ENCODE data around the gene REL.
"Not testable (repeated sequence)": the region's sequence is repeated elsewhere in the genome, so short reads cannot be mapped to it uniquely, and the experiment has no call there.

The REL gene

GRCh38 chr2:60882971-60883753 is 1.8 kb downstream of the REL start:
- no peak for TF ChIP-seq SUZ12 (IDR thresholded peaks at IDR 0.05; ENCODE audit: extremely low read depth, insufficient read depth, insufficient read length)
- TF ChIP-seq YY1 (IDR thresholded peaks at IDR 0.05; ENCODE audit: insufficient read depth, insufficient read length): no peak
- no peak for TF ChIP-seq ZNF274 (IDR thresholded peaks at IDR 0.05; ENCODE audit: low read depth, low read length)
- no peak for DNase-seq (ENCODE audit: low read depth, low spot score)
- Histone ChIP-seq H3K4me1 (ENCODE audit: insufficient read depth, insufficient read length) (no peaks in the 10 kb centered on the region), H3K36me3 (ENCODE audit: insufficient read depth, insufficient read length, low read length) (no peaks in the 10 kb centered on the region), H3K27me3 (ENCODE audit: insufficient read depth, insufficient read length) (no peaks in the 10 kb centered on the region), H3K4me3 (ENCODE audit: insufficient read length, low read depth) (peak overlapping the region; percentile 33), H3K9ac (ENCODE audit: insufficient read length, low read depth) (peak overlapping the region; percentile 67), H3K9me3 (ENCODE audit: insufficient read depth, low read length) (no peaks in the 10 kb centered on the region)

- Histone ChIP-seq H3K36me3 (ENCODE audit: insufficient read depth, insufficient read length, low read length) (no peaks in the 10 kb centered on the region), H3K4me3 (ENCODE audit: insufficient read length, low read depth) (no peak overlapping the region), H3K4me1 (ENCODE audit: insufficient read depth, insufficient read length) (no peaks in the 10 kb centered on the region), H3K27me3 (ENCODE audit: insufficient read depth, insufficient read length) (no peaks in the 10 kb centered on the region), H3K9ac (ENCODE audit: insufficient read length, low read depth) (no peak overlapping the region), H3K9me3 (ENCODE audit: insufficient read depth, low read length) (no peaks in the 10 kb centered on the region)
- no peak for TF ChIP-seq SUZ12 (IDR thresholded peaks at IDR 0.05; ENCODE audit: extremely low read depth, insufficient read depth, insufficient read length)
- TF ChIP-seq YY1 (IDR thresholded peaks at IDR 0.05; ENCODE audit: insufficient read depth, insufficient read length): no peak
- TF ChIP-seq ZNF274 (IDR thresholded peaks at IDR 0.05; ENCODE audit: low read depth, low read length): no peak
- no peak for DNase-seq (ENCODE audit: low read depth, low spot score)
Measured at GRCh38 chr2:60883896-60884295, 2.5 kb downstream of the REL start.

GRCh38 chr2:60884800-60885199 is 3.4 kb downstream of the REL start:
- Histone ChIP-seq H3K36me3 (ENCODE audit: insufficient read depth, insufficient read length, low read length) (no peaks in the 10 kb centered on the region), H3K27me3 (ENCODE audit: insufficient read depth, insufficient read length) (no peaks in the 10 kb centered on the region), H3K9me3 (ENCODE audit: insufficient read depth, low read length) (no peaks in the 10 kb centered on the region), H3K9ac (ENCODE audit: insufficient read length, low read depth) (no peak overlapping the region), H3K4me1 (ENCODE audit: insufficient read depth, insufficient read length) (no peaks in the 10 kb centered on the region), H3K4me3 (ENCODE audit: insufficient read length, low read depth) (no peak overlapping the region)
- DNase-seq (ENCODE audit: low read depth, low spot score): no peak
- no peak for TF ChIP-seq ZNF274 (IDR thresholded peaks at IDR 0.05; ENCODE audit: low read depth, low read length)
- no peak for TF ChIP-seq YY1 (IDR thresholded peaks at IDR 0.05; ENCODE audit: insufficient read depth, insufficient read length)
- no peak for TF ChIP-seq SUZ12 (IDR thresholded peaks at IDR 0.05; ENCODE audit: extremely low read depth, insufficient read depth, insufficient read length)

GRCh38 chr2:60885683-60886082 is 4.3 kb downstream of the REL start:
- H3K4me3 ChIP-seq (ENCODE audit: insufficient read length, low read depth): no peak overlapping the region
- no peak overlapping the region for H3K9ac ChIP-seq (ENCODE audit: insufficient read length, low read depth)
- H3K27me3 ChIP-seq (ENCODE audit: insufficient read depth, insufficient read length): no peaks in the 10 kb centered on the region
- TF ChIP-seq SUZ12 (IDR thresholded peaks at IDR 0.05; ENCODE audit: extremely low read depth, insufficient read depth, insufficient read length): no peak
- no peak for TF ChIP-seq ZNF274 (IDR thresholded peaks at IDR 0.05; ENCODE audit: low read depth, low read length)
- no peak for TF ChIP-seq YY1 (IDR thresholded peaks at IDR 0.05; ENCODE audit: insufficient read depth, insufficient read length)
- no peaks in the 10 kb centered on the region for H3K4me1 ChIP-seq (ENCODE audit: insufficient read depth, insufficient read length)
- no peak for DNase-seq (ENCODE audit: low read depth, low spot score)
- no peaks in the 10 kb centered on the region for H3K9me3 ChIP-seq (ENCODE audit: insufficient read depth, low read length)
- no peaks in the 10 kb centered on the region for H3K36me3 ChIP-seq (ENCODE audit: insufficient read depth, insufficient read length, low read length)

GRCh38 chr2:60886991-60887390 is 5.6 kb downstream of the REL start:
- Histone ChIP-seq H3K9ac (ENCODE audit: insufficient read length, low read depth) (no peak overlapping the region), H3K4me3 (ENCODE audit: insufficient read length, low read depth) (no peak overlapping the region), H3K4me1 (ENCODE audit: insufficient read depth, insufficient read length) (no peaks in the 10 kb centered on the region)

GRCh38 chr2:60888853-60889252 is 7.5 kb downstream of the REL start:
- Histone ChIP-seq H3K4me1 (ENCODE audit: insufficient read depth, insufficient read length) (no peaks in the 10 kb centered on the region), H3K36me3 (ENCODE audit: insufficient read depth, insufficient read length, low read length) (peaks cover 4% of the 10 kb centered on the region), H3K9ac (ENCODE audit: insufficient read length, low read depth) (no peak overlapping the region), H3K9me3 (ENCODE audit: insufficient read depth, low read length) (no peaks in the 10 kb centered on the region), H3K27me3 (ENCODE audit: insufficient read depth, insufficient read length) (no peaks in the 10 kb centered on the region), H3K4me3 (ENCODE audit: insufficient read length, low read depth) (no peak overlapping the region)
- no peak for DNase-seq (ENCODE audit: low read depth, low spot score)
- no peak for TF ChIP-seq SUZ12 (IDR thresholded peaks at IDR 0.05; ENCODE audit: extremely low read depth, insufficient read depth, insufficient read length)
- no peak for TF ChIP-seq YY1 (IDR thresholded peaks at IDR 0.05; ENCODE audit: insufficient read depth, insufficient read length)
- no peak for TF ChIP-seq ZNF274 (IDR thresholded peaks at IDR 0.05; ENCODE audit: low read depth, low read length)

More at GRCh38 chr2:60886991-60887390, 5.6 kb downstream of the REL start:
- no peak for DNase-seq (ENCODE audit: low read depth, low spot score)
- no peaks in the 10 kb centered on the region for H3K36me3 ChIP-seq (ENCODE audit: insufficient read depth, insufficient read length, low read length)
- H3K27me3 ChIP-seq (ENCODE audit: insufficient read depth, insufficient read length): no peaks in the 10 kb centered on the region
- TF ChIP-seq SUZ12 (IDR thresholded peaks at IDR 0.05; ENCODE audit: extremely low read depth, insufficient read depth, insufficient read length) (no peak), YY1 (IDR thresholded peaks at IDR 0.05; ENCODE audit: insufficient read depth, insufficient read length) (no peak), ZNF274 (IDR thresholded peaks at IDR 0.05; ENCODE audit: low read depth, low read length) (no peak)
- no peaks in the 10 kb centered on the region for H3K9me3 ChIP-seq (ENCODE audit: insufficient read depth, low read length)

- H3K36me3 ChIP-seq (ENCODE audit: insufficient read depth, insufficient read length, low read length); H3K4me3 ChIP-seq (ENCODE audit: insufficient read length, low read depth); H3K4me1 ChIP-seq (ENCODE audit: insufficient read depth, insufficient read length); H3K27me3 ChIP-seq (ENCODE audit: insufficient read depth, insufficient read length); H3K9me3 ChIP-seq (ENCODE audit: insufficient read depth, low read length); H3K9ac ChIP-seq (ENCODE audit: insufficient read length, low read depth); DNase-seq (ENCODE audit: low read depth, low spot score): not testable (repeated sequence)
Measured at GRCh38 chr2:60889581-60890392, 8.4 kb downstream of the REL start.

Data from NT2/D1 (cell line).